Activated T-cell treated with anti-CD3 and anti-CD28 coated beads for 4 hours (primary cell): Measurements from ENCODE around the gene KRTAP10-1.

ENCODE experiments used
- DNase-seq: peaks from one replicate; pipeline ENCODE4 v3.0.0-alpha.2; 2020

KRTAP10-1 gene

GRCh38 chr21:44547656-44548331 lies 7.8 kb upstream of the KRTAP10-1 start:
- DNase-seq = no peak

- DNase-seq = no peak
Observed at GRCh38 chr21:44544566-44544965, 4.6 kb upstream of the KRTAP10-1 start.

DNA sequence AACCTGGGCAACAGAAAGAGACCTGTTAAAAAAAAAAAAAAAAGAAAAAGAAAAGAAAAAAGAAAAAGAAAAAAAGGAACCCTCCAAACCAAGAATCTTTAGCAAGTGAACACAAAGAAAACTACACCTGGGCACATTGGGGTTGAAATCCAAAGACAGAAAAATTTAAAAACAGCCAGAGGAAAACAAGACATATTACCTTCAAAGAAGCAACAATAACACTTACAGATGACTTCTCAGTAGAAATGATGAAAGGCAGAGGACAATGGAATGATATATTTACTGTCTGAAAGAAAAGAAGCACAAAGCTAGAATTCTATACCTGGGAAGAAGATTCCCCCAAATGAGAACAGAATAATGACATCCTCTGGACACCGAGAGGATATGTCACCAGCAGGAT lies 2.7 kb upstream of the KRTAP10-1 start:
- DNase-seq = no peak

DNA sequence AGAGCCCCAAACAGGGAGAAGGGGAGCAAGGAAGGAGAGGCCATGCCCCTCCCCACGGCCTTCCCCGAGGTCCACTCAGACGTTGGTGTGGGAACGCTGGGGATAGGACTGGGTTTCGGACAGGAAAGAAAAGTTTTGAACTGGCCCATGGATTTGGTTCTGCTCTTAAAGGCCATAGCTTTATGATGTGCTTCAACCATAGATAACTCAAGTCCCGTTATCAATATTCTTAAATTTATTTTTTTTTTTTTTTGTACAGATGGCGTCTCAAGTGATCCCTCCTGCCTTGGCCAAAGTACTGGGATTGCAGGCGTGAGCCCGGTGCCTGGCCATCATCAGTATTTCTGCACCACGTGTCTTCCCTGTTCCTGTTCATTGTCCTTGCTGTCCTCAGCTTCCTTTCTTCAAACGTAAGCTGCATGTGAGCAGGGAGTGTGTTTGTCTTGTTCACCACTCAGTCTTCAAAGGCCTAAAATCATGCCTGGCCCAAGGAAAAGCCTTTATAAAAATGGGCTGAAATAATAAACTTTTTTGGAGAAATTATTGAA lies 820 bp upstream of the KRTAP10-1 start:
- no peak for DNase-seq

- no peak for DNase-seq
Observed at GRCh38 chr21:44539046-44539445, 949 bp downstream of the KRTAP10-1 start.

DNA sequence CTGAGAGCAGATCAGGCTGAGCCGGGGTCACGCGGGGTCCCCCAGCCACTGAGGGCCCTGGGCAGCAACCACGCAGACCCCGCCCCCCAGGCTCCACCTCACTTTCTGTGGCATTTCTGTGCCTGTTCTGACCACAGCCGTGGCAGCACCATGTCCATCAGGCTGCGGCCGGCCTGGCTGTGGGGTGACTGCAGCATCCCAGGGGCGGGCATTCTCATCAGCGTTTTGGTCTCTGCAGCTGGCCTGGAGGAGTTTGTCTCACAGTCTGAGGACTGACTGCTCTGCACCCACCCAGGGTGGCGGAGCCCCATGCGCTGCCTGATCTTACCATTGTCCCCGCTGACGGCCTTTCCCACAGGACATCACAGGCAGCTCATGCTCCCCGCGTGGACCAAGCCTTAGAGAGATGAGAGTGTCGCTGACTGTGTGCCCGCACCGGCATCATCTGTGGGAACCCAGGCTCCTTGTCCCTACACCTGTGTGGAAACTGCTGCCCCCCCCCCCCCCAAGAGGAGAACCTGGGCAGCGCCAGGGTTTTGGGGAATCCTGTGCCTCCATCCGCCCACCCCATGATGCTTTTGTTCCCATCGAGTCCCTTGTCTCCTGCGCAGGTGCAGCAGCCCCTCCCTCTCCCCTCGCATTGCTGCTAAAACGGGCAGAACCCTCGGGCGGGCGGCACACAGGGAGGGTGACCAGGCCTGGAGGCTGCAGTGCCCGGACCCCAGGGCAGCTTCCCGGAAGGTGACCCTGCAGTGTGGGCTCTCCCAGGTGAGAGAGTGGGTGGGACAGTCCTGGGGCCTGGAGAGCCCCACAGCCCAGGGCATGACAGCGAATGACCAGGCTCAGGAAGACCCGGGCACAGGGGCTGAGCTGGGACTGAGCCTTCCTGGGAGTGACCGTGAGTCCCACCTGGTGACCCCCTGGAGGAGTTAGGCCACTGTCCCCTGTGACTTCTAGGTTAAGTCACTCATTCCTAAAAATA lies 1.8 kb downstream of the KRTAP10-1 start:
- DNase-seq = no peak

GRCh38 chr21:44535963-44536362 lies 4.0 kb downstream of the KRTAP10-1 start:
- DNase-seq = no peak

DNA sequence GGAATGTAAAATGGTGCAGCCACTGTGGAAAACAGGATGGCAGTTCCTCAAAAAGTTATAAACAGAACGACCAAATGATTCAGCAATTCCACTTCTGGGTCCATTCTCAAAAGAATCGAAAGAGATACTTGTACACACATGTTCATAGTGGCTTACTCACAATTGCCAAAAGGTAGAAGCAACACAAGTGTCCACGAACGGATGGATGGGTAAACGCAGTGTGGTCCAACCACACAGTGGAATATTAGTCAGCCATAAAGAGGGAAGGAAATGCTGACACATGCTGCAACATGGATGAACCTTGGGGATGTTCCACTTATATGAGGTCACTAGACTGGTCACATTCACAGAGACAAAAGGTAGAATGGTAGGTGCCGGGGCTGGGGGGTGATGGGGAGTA lies 5.3 kb downstream of the KRTAP10-1 start:
- DNase-seq = no peak

- DNase-seq = no peak
Observed at GRCh38 chr21:44533891-44534627, 5.9 kb downstream of the KRTAP10-1 start.

DNA sequence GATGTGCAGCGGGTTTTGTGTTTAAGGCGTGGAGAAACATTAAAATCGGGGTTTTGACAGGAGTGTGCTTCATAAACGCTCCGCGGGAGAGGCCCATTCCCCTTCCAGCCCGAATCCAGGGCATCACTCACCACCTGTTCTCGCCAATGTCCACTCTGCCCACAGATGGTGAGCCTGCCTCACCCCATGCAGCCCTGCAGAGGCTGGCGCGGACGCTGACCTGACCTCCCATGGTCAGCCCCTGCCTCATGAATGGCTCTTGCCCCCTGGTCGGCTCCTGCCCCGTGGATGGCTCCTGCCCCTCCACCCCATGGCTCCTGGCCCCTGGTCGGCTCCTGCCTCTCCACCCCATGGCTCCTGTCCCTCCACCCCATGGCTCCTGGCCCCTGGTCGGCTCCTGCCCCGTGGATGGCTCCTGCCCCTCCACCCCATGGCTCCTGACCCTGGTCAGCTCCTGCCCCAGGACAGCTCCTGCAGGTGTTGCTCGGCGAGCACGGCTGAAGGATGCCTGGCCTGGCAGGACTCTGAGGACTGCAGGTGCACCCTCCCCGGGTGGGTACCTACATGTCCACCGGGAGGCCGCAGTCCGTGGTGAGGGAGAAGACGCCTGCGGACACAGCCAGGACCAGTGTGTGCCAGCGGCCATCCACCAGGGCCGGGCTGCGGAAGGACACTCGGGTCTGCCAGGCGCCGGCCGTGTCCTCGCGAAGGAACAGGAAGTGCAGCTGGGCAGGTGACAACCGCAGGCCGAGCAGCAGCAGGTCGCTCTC lies 6.7 kb downstream of the KRTAP10-1 start:
- no peak for DNase-seq

GRCh38 chr21:44532712-44533111 lies 7.3 kb downstream of the KRTAP10-1 start:
- DNase-seq = no peak

GRCh38 chr21:44531606-44532564 lies 8.1 kb downstream of the KRTAP10-1 start:
- DNase-seq = no peak

- no peak for DNase-seq
Observed at GRCh38 chr21:44530903-44531605, 8.9 kb downstream of the KRTAP10-1 start.

DNA sequence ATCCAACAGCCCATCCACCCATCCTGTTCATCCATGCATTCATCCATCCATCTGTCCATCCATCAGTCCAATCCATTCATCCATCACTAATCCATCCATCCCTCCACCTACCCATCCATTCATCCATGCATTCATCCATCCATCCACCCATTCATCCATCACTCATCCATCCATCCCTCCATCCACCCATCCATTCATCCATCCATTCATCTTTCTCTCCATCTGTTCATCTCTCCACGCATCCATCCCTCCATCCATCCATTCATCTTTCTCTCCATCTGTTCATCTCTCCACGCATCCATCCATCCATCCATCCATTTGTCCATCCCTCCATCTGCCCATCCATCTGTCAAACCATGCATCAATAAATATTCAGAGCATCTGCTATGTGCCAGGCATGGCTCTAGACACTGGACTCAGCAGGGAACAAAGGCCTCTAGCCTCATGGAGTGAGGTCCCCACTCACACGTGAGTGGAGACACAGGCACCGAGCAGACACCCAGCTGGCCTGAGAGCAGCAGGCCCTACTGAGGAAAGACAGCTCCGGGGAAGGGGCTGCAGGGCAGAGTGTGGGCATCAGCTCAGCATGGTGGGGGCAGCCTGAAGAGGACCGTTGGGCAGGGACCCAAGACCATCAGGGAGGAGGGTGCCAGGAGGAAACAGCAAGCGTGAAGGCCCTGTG lies 9.6 kb downstream of the KRTAP10-1 start:
- DNase-seq = no peak

DNA sequence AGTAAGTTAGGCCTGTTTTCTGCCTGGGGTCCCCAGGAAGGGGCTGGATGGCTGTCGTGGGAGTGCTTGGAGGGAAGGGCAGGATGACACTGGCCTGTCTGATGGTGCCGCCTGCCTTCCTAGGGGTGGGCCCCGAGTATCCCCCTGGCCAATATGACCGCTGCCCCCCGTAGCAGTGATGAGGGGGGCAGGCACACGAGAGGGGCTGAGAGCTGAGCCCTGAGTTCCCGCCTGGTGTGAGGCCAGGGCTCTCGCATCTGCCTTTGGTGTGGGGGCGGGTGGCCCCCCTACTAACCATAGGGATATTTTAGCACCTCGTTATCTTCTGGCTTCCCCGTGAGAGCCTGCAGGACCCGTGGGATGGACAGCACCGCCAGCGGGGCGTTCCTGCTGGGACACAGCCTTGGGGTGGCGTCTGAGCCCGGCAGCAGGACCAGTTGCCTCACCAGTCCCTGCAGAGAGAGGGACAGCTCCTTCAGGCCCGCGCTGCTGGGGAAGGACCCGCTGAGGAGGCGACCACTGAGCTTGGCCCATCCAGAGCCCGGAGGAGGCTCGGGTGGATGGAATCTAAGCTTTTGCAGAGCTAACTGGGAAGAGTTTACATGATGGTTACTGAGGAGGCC lies 10.4 kb downstream of the KRTAP10-1 start:
- DNase-seq = no peak

DNA sequence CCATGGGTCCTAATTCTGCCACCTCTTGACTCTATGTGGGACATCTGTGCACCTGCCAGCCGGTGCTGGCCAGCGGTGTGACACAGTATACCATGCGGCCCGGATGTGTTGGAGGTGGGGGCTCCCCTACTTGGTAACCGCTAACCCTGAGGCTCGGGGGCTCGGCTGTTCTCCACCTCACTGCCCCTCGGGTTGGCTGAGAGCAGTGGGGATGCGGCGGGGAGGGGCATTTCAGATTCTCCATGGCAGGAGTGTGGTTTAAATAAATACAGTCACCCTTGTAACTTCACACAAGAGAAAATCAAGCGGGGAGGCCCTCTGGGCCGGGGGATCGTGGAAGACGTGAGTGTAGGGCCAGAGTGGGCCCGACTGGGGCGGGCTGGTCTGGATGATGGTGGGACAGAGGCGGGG lies 11.0 kb downstream of the KRTAP10-1 start:
- DNase-seq = no peak

GRCh38 chr21:44528634-44528995 lies 11.4 kb downstream of the KRTAP10-1 start:
- DNase-seq = no peak

DNA sequence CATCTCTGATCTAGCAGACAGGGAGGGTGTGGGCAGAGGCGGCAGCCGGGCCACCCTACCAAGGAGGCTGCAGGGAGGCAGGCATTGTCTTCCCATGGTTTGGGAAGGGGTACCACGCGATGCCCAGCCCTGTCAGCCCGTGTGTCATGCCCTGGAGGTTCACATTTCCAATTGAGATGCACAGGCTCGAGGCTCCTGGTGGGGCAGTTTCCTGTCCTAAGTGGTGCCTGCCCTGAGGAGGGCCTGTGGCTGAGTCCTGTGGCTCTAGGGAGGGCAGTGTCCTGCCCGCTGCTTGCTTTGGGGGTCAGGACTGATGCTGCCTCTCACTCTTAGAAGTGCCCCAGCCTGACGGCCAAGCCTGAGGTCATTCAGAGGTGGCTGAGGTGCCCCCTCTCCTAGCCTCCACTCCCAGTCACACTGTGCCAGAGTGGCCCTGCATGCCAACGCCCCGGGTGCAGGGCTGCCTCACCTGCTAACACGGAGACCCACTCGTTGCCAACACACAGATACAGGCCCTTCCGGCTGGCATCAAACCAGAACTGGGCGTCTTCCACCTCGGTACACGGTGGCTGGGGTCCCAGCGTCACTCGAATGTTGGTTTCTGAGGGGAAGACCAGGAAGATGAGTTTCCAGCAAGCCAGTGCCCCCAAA lies 11.9 kb downstream of the KRTAP10-1 start:
- DNase-seq = no peak
